Stimulated activated CD8-positive, alpha-beta memory T cell treated with anti-CD3 and anti-CD28 coated beads, Interleukin-7, amount 100 ng/mL, for 1 hour (primary cell): Measurements from ENCODE around the gene TP53INP2.
"Not testable (repeated sequence)": the region's sequence is repeated elsewhere in the genome, so short reads cannot be mapped to it uniquely, and the experiment has no call there.

Source experiments
- DNase-seq, 2 donors: peaks; one replicate each; pipeline ENCODE4 v3.0.0-alpha.2; 2020; ENCODE audit warnings: low read depth in 2 of 2

TP53INP2 gene

GRCh38 chr20:34722560-34722959, 18.4 kb downstream of the TP53INP2 start:
- not testable (repeated sequence) for DNase-seq

DNA sequence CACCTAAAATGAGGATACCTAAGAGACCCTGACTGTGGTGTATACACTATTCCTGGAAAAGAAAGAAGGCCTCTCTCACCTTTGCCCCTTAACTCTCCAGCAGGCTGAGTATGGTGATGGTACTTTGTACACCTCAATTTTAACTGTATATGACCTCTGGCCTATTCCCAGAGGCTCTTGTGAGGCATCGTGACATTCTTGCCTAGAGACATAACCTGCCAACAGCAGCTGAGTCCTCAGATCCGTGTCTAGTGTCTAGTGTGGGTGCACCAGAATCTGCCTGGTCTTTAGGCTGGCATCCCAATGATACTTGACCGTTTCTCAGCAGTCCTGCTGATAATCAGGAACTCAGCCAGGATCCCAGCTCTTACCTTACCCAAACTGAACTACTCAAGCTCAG, 20.0 kb downstream of the TP53INP2 start:
- DNase-seq, result no peak

DNA sequence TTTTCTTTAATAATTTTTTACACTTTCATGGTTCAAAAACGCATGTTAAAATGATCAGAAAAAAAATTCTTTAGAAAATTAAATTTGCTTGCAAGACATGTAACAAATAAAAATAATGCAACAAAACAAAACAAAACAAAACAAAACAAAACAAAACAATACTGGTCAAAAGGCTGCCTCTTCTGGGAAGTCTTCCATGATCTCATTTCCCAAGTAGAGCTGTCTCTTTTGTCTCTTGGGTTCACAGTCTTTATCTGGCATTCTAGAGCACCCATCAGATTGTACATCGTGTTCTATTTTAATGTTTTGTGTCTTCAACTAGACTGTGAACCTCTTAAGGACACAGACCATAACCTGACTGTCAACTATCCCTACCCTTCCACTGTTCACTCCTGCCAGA, 25.3 kb downstream of the TP53INP2 start:
- DNase-seq, result no peak

DNA sequence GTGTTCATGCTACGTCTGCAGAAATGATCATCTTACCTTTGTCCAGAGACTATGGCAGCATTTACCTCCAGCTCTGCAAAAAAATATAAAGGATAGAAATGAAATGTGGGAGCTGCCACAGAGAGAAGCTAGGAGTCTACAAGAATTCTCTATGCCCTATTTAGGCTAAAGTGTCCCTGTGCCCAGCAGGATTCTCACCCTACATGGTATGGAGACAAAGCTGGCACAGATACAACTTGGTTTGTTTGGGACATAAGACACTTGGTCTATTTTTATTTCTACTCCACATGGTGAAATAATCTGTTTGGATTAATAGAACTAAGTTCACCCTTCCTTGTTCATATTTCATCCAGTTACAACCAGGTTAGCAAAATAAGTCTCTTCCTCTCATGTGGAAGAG, 28.4 kb downstream of the TP53INP2 start:
- no peak for DNase-seq

- no peak for DNase-seq
Observed at GRCh38 chr20:34736106-34736735, 32.1 kb downstream of the TP53INP2 start.

DNA sequence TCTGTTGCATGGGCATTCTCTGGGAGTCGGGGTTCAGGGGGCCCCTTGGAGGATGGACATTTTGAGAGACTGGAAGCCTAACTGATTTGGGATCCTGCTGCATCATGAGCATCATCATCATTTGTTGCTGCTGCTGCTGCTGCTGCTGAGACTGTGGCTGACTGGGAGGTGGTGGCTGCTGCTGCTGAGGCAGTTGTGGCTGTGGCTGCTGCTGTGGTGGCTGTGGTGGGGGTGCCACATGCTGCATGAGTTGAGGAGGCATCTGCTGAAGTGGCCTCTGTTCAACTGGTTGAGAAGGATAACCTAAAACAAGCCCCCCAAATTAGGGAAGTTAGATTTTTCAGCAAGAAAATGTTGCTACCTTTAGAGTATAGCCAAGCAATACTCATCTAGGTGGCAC, 38.9 kb downstream of the TP53INP2 start:
- DNase-seq, result no peak

DNA sequence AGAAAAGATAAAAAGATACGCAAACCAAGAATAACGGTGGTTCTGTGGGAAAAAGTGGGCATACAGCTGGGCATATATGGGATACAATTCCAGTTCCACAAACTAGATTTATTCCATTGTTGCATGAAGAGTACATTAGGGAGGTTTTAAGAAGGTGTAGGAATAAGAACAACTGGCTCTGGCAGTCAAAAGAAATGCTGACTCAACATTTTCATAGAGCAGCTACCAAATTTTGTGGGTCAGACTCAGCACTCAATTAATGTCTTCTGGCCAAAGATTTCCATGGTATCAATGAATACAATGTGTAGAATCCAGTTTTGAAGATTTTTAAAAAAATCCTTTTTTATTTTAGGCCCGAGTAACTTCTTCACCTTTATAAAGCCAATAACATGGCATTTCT, 40.2 kb downstream of the TP53INP2 start:
- DNase-seq, result no peak

GRCh38 chr20:34744847-34745246, 40.7 kb downstream of the TP53INP2 start:
- no peak for DNase-seq

- DNase-seq, result no peak
Observed at GRCh38 chr20:34746674-34747073, 42.5 kb downstream of the TP53INP2 start.

DNA sequence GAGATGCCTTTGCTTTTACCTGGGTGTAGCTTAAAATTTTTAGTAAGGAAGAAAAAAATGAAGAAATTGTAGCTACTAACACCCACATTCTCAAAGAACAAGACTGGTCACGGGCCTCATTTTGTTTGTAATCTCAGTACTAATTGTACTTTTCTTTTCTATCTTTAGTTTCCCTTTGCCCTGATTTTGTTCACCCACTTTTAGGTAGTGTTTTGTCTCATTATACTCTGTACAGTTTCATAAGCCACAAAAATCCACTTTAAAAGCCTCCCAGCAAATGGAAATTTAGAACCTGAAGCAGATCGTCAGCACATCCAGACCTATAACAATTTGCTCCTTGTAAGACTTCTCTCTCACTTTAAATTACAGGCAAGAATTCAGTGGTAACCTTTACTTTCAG, 43.3 kb downstream of the TP53INP2 start:
- no peak for DNase-seq

DNA sequence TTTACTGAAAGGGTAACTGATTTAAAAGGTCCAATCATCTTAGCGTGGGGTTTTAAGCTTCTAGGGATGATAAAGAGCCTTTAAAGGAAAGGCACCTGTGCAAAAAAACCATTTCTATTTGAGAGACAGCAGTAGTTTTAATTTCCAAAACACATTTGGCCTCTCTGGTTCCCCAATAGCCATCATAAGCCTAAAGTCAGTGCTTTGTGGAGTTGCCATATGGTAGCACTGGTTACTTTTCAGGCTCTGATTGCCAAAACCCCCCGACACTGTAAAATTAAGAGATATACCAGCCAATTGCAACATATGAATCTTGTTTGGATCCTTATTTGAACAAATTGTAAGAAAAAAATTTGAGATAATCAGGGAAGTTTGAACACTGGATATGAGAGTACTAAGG, 44.6 kb downstream of the TP53INP2 start:
- no peak for DNase-seq

DNA sequence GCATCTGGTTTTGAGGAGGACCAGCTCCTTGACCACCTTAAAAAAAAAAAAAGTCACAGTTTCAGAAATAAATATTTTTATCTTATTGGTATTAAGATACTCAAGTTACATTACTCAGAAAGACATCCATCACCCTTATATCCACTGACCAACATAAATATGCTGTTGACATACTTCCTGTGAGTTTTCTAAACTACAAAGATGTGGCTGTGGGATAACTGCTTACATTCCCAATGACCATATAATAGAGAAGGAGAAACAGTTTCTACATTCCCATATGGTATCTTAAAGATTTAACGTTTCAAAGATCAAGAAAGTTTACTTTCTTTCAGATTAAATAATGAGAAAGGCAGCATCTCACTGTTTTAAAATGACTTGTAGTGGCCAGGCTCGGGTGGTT, 46.3 kb downstream of the TP53INP2 start:
- DNase-seq, result no peak

- no peak for DNase-seq
Observed at GRCh38 chr20:34751453-34751852, 47.3 kb downstream of the TP53INP2 start.

GRCh38 chr20:34753706-34754461, 49.7 kb downstream of the TP53INP2 start:
- DNase-seq, result no peak

DNA sequence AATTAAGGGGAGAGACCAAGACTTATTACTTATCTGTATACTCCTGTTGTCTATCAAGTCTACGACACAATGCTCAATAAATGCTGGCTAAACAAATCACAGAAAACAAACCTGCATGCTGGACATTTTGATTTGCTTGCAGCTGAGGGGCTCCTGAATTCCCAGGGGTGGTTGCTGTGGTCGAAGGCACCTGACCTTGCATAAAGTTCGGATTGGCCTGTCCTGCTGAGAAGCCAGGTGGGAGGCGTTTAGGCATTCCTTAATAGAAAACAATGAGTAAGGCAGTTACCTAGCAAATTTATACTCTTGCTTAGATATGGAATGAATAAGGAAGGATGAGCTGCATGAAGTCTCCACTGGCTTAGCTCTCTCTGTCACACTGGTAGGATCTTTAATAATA, 50.5 kb downstream of the TP53INP2 start:
- no peak for DNase-seq

GRCh38 chr20:34755367-34755766, 51.2 kb downstream of the TP53INP2 start:
- DNase-seq, result no peak

GRCh38 chr20:34762031-34762555, 57.9 kb downstream of the TP53INP2 start:
- no peak for DNase-seq
